ENCODE data around the gene NUP155.
"Not testable (repeated sequence)": the region's sequence is repeated elsewhere in the genome, so short reads cannot be mapped to it uniquely, and the experiment has no call there.

Gene NUP155

GRCh38 chr5:37370864-37371726 lies at the start of gene NUP155:
TSS of gene NUP155 (minus strand) at chr5:37371106. CDS start at chr5:37370977, 129 bp downstream.
- no peak for FAIRE-seq

- FAIRE-seq = no peak
Measured at GRCh38 chr5:37417347-37417746, 46.4 kb upstream of the NUP155 start.

- FAIRE-seq = not testable (repeated sequence)
Measured at GRCh38 chr5:37415456-37415855, 44.5 kb upstream of the NUP155 start.

- FAIRE-seq = no peak
Measured at GRCh38 chr5:37412515-37412914, 41.6 kb upstream of the NUP155 start.

- no peak for FAIRE-seq
Measured at GRCh38 chr5:37400501-37400900, 29.6 kb upstream of the NUP155 start.

- no peak for FAIRE-seq
Measured at GRCh38 chr5:37396352-37396751, 25.4 kb upstream of the NUP155 start.

GRCh38 chr5:37391591-37391990 lies 20.7 kb upstream of the NUP155 start:
- FAIRE-seq = no peak

GRCh38 chr5:37379100-37379628 lies 8.3 kb upstream of the NUP155 start, which contains the start of gene WDR70:
TSS of gene WDR70 (plus strand) at chr5:37379318. CDS start at chr5:37379368, 50 bp downstream.
- not testable (repeated sequence) for FAIRE-seq

GRCh38 chr5:37378066-37378465 lies 7.2 kb upstream of the NUP155 start:
- not testable (repeated sequence) for FAIRE-seq

GRCh38 chr5:37375091-37375490 lies 4.2 kb upstream of the NUP155 start:
- FAIRE-seq = no peak

GRCh38 chr5:37370550-37370863 lies 399 bp downstream of the NUP155 start:
- no peak for FAIRE-seq

- FAIRE-seq = no peak
Measured at GRCh38 chr5:37355161-37355560, 15.7 kb downstream of the NUP155 start.

GRCh38 chr5:37342741-37343140 lies 28.2 kb downstream of the NUP155 start:
- not testable (repeated sequence) for FAIRE-seq

GRCh38 chr5:37334754-37335153 lies 36.2 kb downstream of the NUP155 start:
- not testable (repeated sequence) for FAIRE-seq

- no peak for FAIRE-seq
Measured at GRCh38 chr5:37326536-37326935, 44.4 kb downstream of the NUP155 start.

- no peak for FAIRE-seq
Measured at GRCh38 chr5:37323607-37324006, 47.3 kb downstream of the NUP155 start.

GRCh38 chr5:37319037-37319782 lies 51.7 kb downstream of the NUP155 start:
- no peak for FAIRE-seq

- no peak for FAIRE-seq
Measured at GRCh38 chr5:37316027-37316426, 54.9 kb downstream of the NUP155 start.

- no peak for FAIRE-seq
Measured at GRCh38 chr5:37310360-37310759, 60.5 kb downstream of the NUP155 start.

GRCh38 chr5:37308793-37309192 lies 62.1 kb downstream of the NUP155 start:
- FAIRE-seq = no peak

- no peak for FAIRE-seq
Measured at GRCh38 chr5:37304888-37305287, 66.0 kb downstream of the NUP155 start.

- FAIRE-seq = not testable (repeated sequence)
Measured at GRCh38 chr5:37296313-37296712, 74.6 kb downstream of the NUP155 start.

GRCh38 chr5:37283214-37283820 lies 87.6 kb downstream of the NUP155 start:
- FAIRE-seq = no peak

Data from colon (tissue), 2 donors.